ENCODE measurements around the gene TMPRSS11F. TPM values are rescaled to one million over a fixed set of nuclear protein-coding genes. Genes with fewer than 3 reads are reported as not detected.

The TMPRSS11F gene
- total and polyA plus RNA-seq, 10 donors, result not detected

- TF ChIP-seq POLR2AphosphoS5 (IDR thresholded peaks at IDR 0.05) (no peak), CTCF (IDR thresholded peaks at IDR 0.05 in 8 of 11, conservative IDR thresholded peaks at IDR 0.05 in 3 of 11) (no peak), POLR2A (IDR thresholded peaks at IDR 0.05) (no peak)
- no peak for DNase-seq
- H3K27me3 ChIP-seq (replicated peaks in 1 of 7), result no peaks in the 10 kb centered on the region
- H3K27ac ChIP-seq, result no peak overlapping the region
- 71 to 89% (median 82%) methylated on average over 3 of the region's 3 CpGs for WGBS, 5 donors
- H3K4me1 ChIP-seq, result no peaks in the 10 kb centered on the region
- no peaks in the 10 kb centered on the region for H3K9me3 ChIP-seq
- intact Hi-C loops (cut with DNase I; ENCODE audit: low total_unique reads), result no loop called here
- H3K36me3 ChIP-seq, result no peaks in the 10 kb centered on the region
- H3K4me3 ChIP-seq, result no peak overlapping the region
Measured at GRCh38 chr4:68167706-68168105, 38.0 kb upstream of the TMPRSS11F start.

DNA sequence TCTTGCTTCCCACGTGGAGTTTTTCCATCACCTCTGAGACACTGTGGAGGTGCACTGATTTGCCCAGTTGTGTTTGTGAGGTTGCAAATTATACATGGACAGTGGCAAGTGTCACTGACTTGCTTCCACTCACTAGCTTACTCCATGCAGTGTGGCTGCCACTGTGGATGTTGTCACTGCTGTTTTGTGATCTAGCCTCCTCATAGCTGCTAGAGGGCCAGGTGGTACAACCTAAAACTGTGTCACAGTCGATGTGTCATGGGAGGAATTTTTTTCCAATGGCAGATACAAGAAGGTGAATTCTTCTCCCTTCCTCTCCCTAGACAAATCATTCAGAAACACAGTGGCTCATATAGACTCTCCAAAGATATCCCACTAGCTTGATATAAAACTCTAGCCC is 37.5 kb upstream of the TMPRSS11F start:
- Histone ChIP-seq H3K27me3 (replicated peaks in 1 of 7) (peaks cover 0 to 4% (median 0%) of the 10 kb centered on the region in 7 donors), H3K4me1 (no peaks in the 10 kb centered on the region), H3K36me3 (no peaks in the 10 kb centered on the region), H3K27ac (no peak overlapping the region), H3K4me3 (no peak overlapping the region), H3K9me3 (no peaks in the 10 kb centered on the region)
- 51 to 55% (median 54%) methylated on average over 2 of the region's 2 CpGs for WGBS, 5 donors
- DNase-seq, result no peak
- no peak for TF ChIP-seq POLR2AphosphoS5 (IDR thresholded peaks at IDR 0.05)
- no peak for TF ChIP-seq CTCF (IDR thresholded peaks at IDR 0.05 in 8 of 11, conservative IDR thresholded peaks at IDR 0.05 in 3 of 11)
- no peak for TF ChIP-seq POLR2A (IDR thresholded peaks at IDR 0.05)
- intact Hi-C loops (cut with DNase I; ENCODE audit: low total_unique reads), result no loop called here

GRCh38 chr4:68163754-68164153 is 34.1 kb upstream of the TMPRSS11F start:
- TF ChIP-seq POLR2A (IDR thresholded peaks at IDR 0.05), result no peak
- no peak for TF ChIP-seq CTCF (IDR thresholded peaks at IDR 0.05 in 8 of 11, conservative IDR thresholded peaks at IDR 0.05 in 3 of 11)
- TF ChIP-seq POLR2AphosphoS5 (IDR thresholded peaks at IDR 0.05), result no peak
- Histone ChIP-seq H3K27ac (no peak overlapping the region), H3K4me1 (no peaks in the 10 kb centered on the region), H3K4me3 (no peak overlapping the region), H3K9me3 (no peaks in the 10 kb centered on the region), H3K36me3 (no peaks in the 10 kb centered on the region), H3K27me3 (replicated peaks in 1 of 7) (peaks cover 0 to 6% (median 0%) of the 10 kb centered on the region in 7 donors)
- intact Hi-C loops (cut with DNase I; ENCODE audit: low total_unique reads), result no loop called here
- WGBS, 5 donors, result 83 to 93% (median 91%) methylated on average over 1 of the region's 1 CpG
- no peak for DNase-seq

- no peaks in the 10 kb centered on the region for H3K4me1 ChIP-seq
- no peak overlapping the region for H3K27ac ChIP-seq
- peaks cover 0 to 6% (median 0%) of the 10 kb centered on the region in 7 donors for H3K27me3 ChIP-seq (replicated peaks in 1 of 7)
- WGBS, 5 donors, result 53 to 81% (median 72%) methylated on average over 4 of the region's 4 CpGs
- H3K36me3 ChIP-seq, result no peaks in the 10 kb centered on the region
- no peak for DNase-seq
- TF ChIP-seq POLR2A (IDR thresholded peaks at IDR 0.05) (no peak), CTCF (IDR thresholded peaks at IDR 0.05 in 8 of 11, conservative IDR thresholded peaks at IDR 0.05 in 3 of 11) (no peak), POLR2AphosphoS5 (IDR thresholded peaks at IDR 0.05) (no peak)
- intact Hi-C loops (cut with DNase I; ENCODE audit: low total_unique reads), result no loop called here
- H3K9me3 ChIP-seq, result no peaks in the 10 kb centered on the region
- no peak overlapping the region for H3K4me3 ChIP-seq
Measured at GRCh38 chr4:68162196-68162595, 32.5 kb upstream of the TMPRSS11F start.
